HG03175 (cell line): ENCODE measurements around the gene OR7G3.

Experiments used
- ATAC-seq: cut with Tn5 transposase; IDR thresholded peaks from one replicate; pipeline ENCODE4 v1.9.1; 2021; ENCODE audit warnings: mild to moderate bottlenecking, moderate library complexity; ENCODE audit not compliant: unreplicated experiment

OR7G3 gene

DNA sequence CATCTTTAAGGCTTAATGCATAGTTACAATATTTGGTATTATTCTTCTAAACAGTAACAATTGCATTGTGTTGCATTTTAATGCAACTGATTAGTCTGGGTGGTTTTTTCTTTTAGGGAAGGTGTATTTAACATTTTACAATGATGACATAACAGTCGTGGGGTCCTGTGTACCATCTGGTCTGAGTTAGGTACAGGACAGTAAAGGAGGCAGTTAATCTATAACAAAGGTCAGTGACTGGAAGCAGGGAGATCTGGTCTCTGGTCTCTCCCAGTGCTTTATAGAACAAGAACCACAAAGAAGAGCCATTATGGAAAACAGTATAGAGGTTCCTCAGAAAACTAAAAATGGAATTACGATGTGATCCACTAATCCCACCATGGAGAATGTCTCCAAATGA, 16.8 kb downstream of the OR7G3 start:
- ATAC-seq = no peak

DNA sequence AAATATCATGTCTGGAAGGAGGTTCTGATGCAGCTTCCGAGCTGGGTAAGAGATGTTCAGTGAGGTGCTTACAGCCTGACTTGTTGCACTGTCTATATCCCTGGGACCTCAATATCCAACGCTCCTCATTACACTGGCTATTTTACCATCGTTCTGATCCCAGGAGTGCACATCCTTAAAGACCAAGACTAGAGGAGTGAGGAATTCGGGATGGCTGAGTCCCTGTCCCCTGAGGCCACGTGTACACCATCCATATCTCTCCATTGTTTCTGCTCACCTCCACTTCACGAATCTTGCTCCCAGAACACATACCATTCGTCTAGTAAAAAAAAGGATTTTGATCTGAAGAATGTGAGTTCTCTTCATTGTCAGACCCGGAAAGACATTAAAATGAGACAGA, 19.4 kb downstream of the OR7G3 start, which contains the start of gene OR7G2:
Gene OR7G2, minus strand, starts transcription at position 101 of the 400 bp plus-strand sequence. CDS start 4,232 bp downstream, outside the sequence.
- ATAC-seq = no peak

DNA sequence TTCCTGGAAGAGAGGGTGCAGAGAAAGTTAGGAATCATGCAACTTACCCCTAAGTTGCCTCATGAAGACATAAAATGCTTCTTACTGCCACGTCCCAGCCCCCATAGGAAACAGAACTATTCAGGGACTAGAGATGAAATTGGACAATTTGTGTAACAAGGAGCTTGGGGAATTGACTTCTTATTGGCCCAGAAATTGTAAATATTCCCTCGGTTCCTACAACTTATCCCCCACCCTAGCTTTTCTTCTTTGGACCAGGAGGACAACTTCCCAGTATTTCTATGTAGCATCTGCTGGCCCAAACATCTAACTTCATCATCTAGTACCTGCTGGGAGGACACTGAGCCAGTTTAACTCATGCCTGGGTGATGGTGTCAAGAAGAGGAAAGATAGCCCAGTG, 40.0 kb downstream of the OR7G3 start, which contains the start of gene OR1M1:
Gene OR1M1, plus strand, starts transcription at position 301 of the 400 bp plus-strand sequence. CDS start 6,184 bp downstream, outside the sequence.
- no peak for ATAC-seq

DNA sequence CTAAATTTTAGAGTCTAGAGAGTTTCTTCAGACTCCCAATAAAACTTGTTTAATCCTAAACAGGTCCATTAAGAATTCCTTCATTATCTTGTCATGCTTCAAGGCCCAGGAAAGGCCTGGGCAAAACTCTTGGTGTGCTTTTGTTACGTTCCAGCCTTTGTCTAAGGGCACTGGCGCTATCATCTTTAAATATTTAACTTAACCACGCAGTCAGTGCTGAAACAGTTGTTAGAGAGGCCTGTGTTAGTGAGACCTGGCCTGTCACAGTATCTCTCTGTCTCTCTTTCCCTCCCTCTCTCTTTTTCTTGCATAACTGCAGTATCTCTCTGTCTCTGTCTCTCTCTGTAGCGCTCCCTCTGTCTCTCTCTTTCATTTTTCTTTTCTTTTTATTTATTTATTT, 48.1 kb downstream of the OR7G3 start:
- ATAC-seq = no peak

DNA sequence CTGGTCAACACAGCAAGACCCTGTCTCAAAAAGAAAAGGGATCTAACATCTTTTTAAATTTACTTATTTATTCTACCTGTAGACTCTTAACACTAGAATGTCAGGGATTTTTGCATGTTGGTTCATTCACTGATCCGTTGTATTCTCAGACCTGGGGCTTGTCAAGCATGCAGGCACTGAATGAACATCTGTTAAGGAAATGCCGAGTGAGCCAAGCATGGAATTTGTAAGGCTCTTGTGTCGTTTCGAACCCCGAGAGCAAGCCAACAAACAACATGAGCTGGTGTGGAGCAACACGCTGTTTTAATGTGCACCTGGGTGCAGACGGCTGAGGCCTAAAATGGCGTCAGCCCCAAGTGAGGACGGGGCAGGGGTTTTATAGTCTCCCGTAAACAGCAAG, 49.8 kb downstream of the OR7G3 start:
- ATAC-seq = no peak
